Stimulated activated CD8-positive, alpha-beta memory T cell treated with anti-CD3 and anti-CD28 coated beads, Interleukin-12 subunit alpha, Interleukin-12 subunit beta, amount 100 ng/mL, for 1 hour (primary cell): ENCODE data around the gene MTUS2.

Experiments
- DNase-seq: peaks from one replicate; pipeline ENCODE4 v3.0.0-alpha.2; 2020; ENCODE audit warnings: low read depth

Gene MTUS2

DNA sequence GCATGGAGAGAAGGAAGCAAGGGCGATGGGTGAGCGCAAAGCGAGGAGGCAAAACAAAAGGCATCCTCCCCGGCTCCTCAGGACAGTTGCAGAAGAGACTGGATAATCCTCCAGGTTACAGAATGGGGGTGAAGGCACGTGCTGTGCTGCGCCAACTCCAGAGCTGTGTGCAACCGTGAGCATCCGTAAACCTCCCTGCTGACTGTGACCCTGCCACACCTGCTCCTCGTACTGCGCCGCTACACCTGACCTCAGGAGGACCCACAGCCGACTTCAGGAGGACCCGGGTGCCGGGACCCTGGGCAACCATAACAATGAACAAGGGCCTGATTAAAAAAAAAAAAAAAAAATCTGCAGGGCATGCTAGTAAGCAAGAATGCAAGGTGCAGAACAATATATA, 706.6 kb downstream of the MTUS2 start:
- no peak for DNase-seq

DNA sequence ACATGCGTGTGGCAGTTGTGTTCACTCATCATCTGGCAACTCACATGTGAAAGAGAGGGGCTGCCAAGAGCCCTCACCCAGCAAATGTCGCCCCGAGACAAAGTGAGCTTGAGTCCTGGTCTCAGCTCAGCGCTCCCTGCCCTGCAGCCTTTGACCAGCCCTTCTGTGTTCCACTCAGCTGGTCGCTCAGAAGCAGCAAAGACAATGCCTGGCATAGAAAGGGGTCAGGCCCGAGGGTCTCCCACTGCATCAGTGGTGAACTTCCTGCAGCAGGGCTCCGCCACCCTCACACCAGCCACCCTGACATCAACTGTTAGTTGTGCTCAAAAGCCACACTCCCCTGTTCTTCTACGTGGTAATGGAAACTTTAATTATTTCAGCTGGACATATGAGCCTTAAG, 707.4 kb downstream of the MTUS2 start:
- DNase-seq: no peak

DNA sequence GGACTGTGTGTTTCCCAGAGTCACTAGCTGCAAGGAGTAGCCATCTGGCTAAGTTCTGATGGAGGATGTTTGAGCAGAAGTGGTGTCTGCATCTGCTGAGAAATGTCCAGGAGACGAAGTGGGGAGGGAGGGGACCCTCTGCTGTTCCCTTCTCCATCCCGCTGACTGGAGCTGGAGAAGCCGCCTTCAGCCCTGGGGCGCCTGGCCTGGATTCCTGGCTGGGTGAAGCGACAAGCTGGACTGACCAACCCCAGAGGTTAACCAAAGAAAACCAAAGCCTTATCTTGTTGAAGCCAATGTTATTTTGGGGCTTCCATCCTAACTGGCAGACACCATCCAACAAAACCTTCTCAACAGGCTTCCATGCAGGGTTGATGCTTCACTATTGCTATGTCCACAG, 707.8 kb downstream of the MTUS2 start:
- DNase-seq: no peak

DNA sequence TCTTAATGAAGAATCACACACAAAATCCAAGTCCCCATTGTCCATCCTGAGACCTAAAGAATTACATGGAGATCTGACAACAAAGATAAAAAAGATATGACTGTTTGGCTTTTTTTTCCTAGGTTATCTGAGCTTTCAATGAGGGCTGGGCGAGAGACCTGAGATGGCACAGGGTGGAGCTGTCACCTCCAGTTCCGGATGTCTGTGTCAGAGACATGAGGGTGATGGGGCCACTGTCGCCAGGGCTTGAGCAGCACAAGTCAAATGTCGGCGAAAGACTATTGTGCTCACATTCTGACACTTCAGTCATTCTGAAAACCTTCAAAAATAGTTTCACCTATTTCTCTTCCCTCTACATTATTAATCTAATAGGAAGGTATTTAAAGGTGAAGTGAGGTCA, 709.6 kb downstream of the MTUS2 start:
- DNase-seq: no peak

DNA sequence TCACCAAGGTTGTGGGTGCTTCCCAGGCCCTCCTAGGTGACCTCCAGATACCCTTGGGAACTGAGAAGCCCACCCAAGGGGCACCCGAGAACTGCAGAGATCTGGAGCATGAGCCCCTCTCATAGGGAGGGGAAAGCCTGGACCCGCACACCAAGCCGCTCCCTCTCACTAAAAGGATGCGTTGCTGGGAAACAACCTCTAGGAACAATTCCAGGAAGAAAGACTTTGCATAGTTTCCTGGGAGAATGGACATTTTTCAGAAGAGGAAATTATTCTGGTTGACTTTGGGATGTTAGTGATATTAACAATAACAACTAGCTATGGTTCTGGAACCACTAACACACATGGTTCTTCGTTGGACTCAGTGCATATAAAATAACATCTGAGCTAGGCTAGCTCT, 710.8 kb downstream of the MTUS2 start:
- DNase-seq: no peak

DNA sequence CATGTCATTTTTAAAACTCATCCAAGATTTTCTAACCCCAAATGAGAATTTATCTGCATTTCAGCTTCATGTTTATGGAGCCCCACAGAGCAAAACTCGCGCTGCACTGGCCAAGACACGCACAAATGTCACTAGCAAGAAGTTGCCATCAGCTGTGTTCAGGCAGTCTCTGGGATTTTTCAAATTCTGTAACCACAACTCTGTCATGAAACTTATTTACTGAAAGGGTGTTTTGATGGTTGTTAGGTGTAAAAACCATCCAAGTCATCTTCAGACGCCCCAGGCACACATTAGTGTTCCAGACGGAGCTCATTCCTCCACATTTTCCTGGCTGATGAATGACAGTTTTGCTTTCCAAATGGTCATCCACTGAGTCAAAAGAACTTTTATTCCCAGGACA, 712.0 kb downstream of the MTUS2 start:
- DNase-seq: no peak

DNA sequence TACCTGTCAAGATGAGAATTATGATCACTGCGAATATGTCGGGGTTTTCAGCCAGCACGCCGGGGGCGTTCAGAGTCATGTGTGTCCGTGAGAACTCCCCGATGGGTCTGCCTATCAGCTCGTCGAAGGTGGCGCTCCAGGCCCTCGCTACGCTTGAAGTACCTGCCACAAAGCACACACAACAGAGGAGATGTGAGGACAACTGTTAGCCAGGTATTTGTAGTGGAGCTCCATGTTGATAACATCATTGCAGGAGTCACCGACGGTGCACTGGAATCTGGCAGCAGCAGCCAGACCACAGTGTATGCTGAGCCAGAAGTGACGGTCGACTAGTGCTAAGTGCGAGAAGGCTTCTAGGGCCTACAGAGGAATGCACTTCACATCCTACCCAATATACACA, 712.7 kb downstream of the MTUS2 start:
- no peak for DNase-seq

DNA sequence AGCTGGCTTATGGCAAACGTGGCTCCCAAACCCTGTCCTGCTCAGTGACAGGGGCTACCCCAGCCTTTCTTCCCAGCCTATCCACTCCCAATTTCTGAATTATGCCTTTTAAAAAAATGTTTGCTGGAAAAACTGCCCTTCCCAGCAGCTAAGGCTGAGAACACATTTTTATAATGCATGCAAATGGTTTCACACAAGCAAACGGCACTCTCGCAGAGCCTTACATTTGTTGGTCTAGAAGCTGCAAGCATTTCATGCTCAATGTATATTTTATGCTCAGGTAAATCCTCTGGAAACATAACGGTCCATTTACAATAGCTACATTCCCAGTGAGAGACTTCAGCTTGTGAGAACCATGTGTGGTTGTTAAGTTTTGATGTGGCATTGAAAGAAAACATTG, 713.9 kb downstream of the MTUS2 start:
- DNase-seq: no peak

DNA sequence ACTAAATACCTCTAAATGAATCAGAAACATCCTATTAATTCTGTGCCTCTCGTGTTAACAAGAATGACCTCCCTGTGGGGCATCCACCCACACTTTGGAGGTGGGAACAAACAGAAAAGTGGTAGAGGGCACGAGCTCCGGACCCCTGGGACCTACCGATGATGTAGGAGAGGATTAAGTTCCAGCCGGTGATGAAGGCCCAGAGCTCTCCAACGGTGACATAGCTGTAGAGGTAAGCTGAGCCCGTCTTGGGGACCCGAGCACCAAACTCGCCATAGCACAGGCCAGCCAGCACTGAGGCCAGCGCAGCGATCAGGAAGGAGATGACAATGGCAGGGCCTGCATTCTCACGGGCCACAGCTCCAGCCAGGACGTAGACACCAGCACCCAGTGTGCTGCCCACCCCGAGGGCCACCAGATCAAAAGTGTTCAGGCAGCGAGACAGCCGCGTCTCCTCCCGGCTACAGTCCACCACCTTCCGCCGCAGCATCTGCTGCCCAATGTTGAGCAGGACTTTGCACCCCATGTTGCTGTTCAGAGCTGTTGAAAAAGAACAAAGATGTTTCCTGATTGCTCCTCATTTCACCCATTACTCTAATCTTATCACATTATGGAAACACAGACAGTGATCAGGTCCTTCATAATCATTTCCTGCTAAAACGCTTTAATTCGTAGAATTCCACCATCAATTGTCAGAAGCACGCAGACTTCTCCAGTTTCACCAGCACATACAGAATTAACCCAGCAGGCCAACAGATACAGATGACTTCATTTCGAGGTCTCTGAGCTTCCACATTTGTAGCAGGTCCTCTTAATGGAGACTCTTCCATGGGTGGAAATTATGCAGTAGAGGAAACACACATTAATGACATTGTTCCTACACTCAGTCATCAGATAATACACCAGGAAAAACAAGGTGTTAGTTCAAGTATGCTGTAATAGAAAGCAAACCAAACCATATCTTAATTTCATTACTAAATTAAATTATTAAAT, 715.8 kb downstream of the MTUS2 start:
- no peak for DNase-seq

DNA sequence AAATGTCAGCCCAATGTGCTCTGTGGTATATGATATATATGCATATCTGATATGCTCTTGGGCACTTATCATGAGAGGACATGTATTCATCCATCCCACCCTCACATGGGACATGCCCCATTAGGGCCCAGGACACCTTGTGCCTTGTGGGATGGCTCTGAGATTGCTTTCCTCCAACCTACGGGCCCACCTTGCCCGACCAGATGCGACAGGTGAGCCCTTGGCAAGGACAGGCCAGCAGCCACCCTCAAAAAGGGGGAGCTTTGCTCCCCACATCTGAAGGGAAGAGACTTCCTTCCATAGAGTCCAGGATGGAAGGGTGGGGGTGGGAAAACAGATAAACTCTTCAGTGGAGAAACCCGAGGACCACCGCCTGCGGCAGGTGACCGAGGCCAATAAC, 716.7 kb downstream of the MTUS2 start:
- DNase-seq: no peak

DNA sequence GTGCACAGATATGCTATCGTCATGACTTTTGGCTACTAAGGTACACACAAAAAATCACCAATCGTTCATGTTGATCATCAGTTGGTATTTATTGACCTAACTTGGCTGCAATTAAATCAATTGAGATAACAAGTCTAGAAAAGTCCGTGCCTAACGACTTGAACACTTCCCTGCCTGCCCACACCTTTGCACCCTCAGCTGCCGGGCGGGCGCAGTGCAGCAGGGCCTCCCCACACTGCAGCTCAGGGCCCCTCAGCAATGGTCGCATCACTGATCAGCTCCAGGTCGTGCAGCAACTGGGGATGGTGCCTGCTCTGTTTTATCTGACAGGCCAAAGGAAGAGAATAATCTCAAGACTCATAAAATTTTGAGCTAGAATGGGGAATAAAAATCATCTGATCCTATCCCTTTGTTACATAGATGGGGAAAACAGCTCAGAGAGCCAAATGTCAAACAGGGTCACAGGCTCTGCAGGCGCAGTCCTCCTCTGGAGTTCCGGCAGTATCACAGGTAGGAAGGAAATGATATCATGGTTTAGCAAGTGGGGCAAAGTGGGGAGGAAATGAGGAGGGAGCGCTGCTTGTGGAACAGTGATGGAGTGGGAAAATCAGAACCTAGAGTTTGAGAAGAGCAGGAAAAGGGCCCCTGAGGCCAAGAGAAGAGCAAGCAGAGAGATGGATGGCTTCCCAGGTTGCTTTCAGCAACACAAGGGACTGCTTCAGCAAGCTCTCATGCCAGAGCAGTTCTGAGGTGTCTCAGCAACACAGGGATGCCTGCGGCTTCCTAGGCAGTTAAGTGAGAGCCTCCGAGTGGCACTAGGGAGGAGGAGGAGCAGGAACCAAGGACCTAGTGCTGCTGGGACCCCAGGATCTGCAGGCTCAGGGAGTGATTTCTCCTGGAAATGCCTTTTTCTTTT, 717.9 kb downstream of the MTUS2 start:
- DNase-seq: no peak

DNA sequence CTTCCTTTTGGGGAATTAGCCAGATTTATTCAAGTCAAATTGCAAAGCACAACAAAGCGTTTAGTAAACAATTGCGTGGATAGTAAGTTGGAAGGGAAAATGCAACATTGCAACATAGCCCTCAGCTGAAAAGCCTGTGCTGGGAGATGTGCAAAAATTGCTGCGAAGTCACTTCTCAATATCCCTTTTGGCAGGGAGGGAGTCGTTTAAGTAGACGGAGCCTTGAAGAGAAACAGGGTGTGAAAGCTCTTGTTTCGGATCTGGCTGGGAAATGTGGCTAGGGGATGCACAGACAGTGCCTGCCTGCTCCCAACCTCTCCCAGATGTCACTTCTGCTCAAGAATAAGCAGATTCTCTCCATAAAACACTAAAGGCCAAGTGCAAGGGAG, 718.5 kb downstream of the MTUS2 start:
- DNase-seq: no peak

DNA sequence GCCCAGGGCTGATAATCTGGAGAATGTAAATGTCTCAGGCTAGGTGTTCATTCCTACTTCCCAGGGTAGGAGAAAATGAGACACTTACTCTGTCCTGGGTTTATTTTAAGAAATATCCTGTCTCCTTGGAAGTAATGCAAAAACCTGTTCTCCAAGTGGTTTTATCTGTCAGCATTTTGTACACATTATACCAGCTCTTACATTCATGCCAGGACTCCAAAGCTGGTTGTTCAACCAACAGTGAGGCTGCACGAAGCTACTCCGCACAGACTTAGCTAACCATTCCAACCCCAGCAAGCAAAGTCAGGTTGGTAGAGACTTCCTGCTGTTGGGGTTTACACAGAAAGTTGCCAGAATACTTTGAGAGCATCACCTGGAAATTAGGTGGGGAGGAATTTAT, 719.7 kb downstream of the MTUS2 start:
- no peak for DNase-seq

DNA sequence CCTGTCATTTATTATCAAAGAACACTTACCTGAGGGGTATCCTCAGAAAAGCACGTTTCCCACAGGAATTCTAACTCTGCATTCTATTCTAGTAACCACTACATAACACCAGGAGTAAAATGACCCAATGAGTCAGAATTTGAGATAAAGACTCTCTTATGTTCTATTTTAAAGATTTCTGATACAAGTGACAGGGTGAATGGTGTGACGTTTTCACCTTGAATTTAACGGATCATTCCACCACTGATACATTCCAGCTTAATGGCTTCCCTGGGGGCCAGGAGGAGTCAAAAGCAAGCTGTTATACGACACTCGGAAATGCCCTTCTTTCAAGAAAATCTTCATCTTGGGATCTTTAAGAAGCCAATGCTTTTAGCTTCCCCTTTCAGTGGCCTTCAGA, 720.2 kb downstream of the MTUS2 start:
- no peak for DNase-seq

DNA sequence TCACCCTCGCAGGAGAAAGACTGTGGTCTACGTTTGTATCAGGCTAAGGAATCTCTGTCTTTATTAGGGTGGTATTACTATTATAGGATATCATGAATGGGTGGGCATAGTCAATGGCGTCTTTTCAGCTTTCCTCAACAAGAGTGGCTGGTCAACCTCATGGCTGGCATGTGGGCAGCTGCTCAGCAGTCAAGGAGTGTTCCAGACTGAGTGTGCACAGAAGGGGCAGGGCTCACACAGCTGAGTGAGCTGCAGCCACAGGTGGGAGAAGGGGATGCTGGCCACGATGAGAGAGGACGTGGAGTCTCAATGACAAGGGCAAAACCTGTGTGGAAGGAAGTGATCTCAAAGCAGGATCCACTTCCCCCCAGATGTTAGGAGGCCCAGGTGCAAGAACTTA, 720.7 kb downstream of the MTUS2 start:
- DNase-seq: no peak

DNA sequence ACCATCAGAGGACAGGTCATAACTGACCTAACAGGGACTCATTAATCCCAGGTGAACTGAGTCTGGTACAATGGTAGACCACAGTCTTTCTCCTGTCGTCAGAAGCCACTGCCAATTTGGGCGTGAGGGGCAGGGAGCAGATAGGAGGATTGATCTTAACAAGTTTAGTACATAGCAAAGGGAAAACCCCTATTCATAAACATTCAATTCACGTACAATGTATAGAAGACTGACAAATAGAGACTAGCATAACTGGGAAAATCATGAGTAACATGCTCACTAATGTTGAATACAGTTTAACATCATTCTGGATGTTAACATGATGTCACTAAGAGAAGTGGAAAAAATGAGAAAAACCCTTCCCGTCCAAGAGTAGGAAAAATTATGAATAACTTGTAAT, 721.3 kb downstream of the MTUS2 start:
- no peak for DNase-seq

DNA sequence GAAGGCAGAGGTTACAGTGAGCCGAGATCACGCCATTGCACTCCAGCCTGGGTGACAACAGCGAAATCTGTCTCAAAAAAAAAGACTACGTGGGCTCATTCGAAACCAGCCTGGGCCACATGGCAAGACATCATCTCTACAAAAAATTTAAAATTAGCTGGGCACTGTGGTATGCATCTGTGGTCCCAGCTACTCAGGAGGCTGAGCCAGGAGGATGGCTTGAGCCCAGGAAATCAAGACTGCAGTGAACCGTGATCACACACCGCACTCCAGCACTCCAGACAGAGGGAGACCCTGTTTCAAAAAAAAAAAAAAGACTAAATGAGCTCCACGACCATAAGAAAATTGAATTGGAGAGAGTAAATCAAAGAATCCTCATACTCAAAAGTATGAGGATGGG, 722.2 kb downstream of the MTUS2 start:
- no peak for DNase-seq

DNA sequence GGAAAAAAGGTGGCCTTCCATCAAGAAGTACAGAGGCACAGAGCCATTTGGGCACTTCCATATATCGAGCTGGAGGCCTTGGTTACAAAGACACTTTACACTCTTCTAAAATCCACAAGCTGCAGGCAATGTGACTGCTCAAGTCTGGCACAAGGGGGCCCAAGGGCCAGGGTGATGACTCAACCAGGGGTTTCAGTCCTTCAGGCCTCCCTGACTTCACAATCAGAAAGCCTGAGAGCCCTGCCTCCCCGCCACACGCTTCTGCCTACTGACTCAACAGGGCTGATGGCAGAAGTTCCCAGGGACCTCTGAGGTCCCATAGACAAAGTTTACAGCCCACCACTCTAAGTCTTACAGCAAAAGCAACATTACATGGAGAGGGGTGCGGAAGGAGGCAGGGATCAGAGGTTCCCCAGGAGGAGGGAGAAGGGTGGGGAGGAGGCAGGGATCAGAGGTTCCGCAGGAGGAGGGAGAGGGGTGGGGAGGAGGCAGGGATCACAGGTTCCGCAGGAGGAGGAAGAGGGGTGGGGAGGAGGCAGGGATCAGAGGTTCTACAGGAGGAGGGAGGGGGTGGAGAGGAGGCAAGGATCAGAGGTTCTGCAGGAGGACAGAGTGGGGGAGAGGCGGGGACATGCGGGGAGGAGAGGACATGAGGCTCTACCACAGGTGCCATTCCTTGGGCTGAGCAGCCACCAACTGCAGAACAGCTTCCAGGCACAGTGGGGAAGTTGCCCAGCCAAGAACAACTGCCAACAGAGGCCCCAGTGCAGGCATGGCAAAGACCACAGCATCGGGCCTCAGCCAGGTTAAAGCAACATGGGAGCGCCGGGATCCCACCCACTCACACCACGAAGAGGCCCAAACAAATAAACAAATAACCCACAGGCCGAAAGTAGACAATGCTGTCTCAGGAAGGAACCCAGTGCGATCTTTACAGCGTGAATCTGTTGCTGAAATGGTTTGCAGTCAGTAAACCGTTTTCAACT, 723.4 kb downstream of the MTUS2 start:
- DNase-seq: no peak

DNA sequence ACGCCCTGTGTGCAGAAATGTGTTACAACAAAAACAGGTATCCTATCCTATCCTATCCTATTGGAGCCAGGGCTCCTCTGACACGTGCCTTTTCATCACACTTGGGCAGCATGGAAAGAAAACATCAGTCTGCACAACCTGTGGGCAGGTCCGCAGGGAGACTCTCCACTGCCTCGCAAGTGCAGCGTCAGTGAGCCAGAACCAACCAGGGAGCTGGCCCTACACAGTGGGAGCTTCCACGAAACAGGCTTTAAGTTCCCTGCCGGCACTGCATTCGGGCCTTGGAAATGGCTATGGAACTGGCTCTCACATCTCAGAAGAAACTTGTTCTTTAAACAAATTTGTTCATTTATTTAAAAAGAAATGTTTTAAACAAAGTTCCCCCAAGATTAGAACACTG, 725.8 kb downstream of the MTUS2 start:
- DNase-seq: no peak

DNA sequence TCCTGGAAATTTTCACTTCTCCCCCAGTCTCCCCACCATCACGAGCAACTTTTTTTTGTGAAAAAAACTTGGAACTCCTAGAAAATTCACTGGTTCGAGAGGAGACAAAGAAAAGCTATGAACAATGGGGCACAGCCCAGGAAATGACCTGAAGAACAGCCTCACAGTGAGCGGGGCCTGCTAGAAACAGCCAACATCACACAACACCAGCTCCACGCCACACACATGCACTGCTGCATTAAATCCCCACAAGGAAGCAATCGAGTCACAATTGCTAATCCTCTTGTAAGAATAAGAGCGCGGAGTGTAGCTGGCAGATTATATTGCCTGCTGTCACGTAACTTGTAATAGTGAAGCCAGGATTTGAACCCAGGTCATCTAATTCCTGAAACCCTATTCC, 726.5 kb downstream of the MTUS2 start:
- DNase-seq: no peak

DNA sequence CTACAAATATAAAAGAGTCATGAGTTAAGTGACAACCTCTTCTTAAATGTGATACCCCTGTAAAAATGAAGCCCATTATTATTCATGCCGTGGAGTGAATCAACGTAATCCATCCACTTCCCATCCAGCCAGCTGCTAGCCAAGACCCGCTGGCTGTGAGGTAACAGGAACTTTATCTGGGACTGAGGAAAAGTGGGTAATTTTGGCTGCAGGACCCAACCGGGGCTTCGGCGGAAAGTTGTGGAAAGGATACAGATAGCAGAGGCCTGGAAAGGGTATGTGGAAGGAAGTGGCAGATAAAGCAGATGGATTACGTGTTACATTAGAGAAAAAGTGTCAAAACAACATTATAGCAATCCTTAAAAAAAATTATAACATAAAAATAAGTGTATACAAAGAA, 727.0 kb downstream of the MTUS2 start:
- DNase-seq: no peak

DNA sequence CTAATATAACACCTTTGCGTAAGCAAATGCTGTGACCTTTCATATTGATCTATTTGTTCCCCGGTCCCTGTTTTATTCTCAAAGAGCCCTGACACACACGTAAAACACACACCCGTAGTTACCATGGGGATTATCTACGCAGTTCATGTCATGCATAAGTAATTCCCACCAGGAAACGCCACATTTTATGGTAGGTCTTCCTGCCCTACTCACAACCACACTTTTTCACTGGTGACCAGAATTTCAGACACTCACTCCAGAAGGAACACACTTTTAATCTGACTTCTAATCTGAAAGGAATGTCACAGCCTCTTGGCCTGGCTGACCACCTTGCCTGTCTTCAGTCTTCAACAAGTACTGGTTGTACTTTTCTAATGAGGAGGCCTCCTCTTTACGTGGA, 728.6 kb downstream of the MTUS2 start:
- DNase-seq: no peak
